Measurements from ENCODE around the gene GPSM1. TPM values are rescaled to one million over a fixed set of nuclear protein-coding genes. Genes with fewer than 3 reads are reported as not detected.

GPSM1 gene
- total RNA-seq, 4 donors from 2014 or later: 28.8 to 95.1 (median 38.1) TPM

GRCh38 chr9:136371533-136371880 lies 44.2 kb downstream of the GPSM1 start:
- H3K27me3 ChIP-seq: no peaks in the 10 kb centered on the region
- H3K9me3 ChIP-seq: no peaks in the 10 kb centered on the region
- no peak for DNase-seq (ENCODE audit: low spot score in 2 of 2)
- WGBS, 2 donors: 79 to 93% methylated on average over 6 to 10 of the region's 13 CpGs
- TF ChIP-seq EP300 (IDR thresholded peaks at IDR 0.05) (no peak), CTCF (IDR thresholded peaks at IDR 0.05) (no peak), POLR2A (IDR thresholded peaks at IDR 0.05) (no peak)
- H3K27ac ChIP-seq: no peak overlapping the region
- peaks cover 0 to 30% (median 0%) of the 10 kb centered on the region in 3 donors for H3K36me3 ChIP-seq
- H3K4me1 ChIP-seq: peaks cover 0 to 21% (median 9%) of the 10 kb centered on the region in 4 donors
- no peak overlapping the region for H3K4me3 ChIP-seq

- H3K9me3 ChIP-seq: no peaks in the 10 kb centered on the region
- no peak overlapping the region for H3K27ac ChIP-seq
- H3K36me3 ChIP-seq: peaks cover 0 to 30% (median 0%) of the 10 kb centered on the region in 3 donors
- H3K27me3 ChIP-seq: no peaks in the 10 kb centered on the region
- peaks cover 0 to 26% (median 9%) of the 10 kb centered on the region in 4 donors for H3K4me1 ChIP-seq
- no peak overlapping the region for H3K4me3 ChIP-seq
- TF ChIP-seq EP300 (IDR thresholded peaks at IDR 0.05) (no peak), CTCF (IDR thresholded peaks at IDR 0.05) (no peak), POLR2A (IDR thresholded peaks at IDR 0.05) (no peak)
- DNase-seq (ENCODE audit: low spot score in 2 of 2): no peak
- WGBS, 2 donors: 85% methylated on average over 19 to 21 of the region's 21 CpGs
These were observed 44.7 kb downstream of the GPSM1 start for GRCh38 chr9:136372006-136372405.

- TF ChIP-seq POLR2A (IDR thresholded peaks at IDR 0.05): no peak
- TF ChIP-seq CTCF (IDR thresholded peaks at IDR 0.05): peak in 1 of 5 experiments; percentile 46
- no peaks in the 10 kb centered on the region for H3K27me3 ChIP-seq
- peak overlapping the region in 3 of 4 donors; percentile 5 to 42 (median 5) for H3K4me3 ChIP-seq
- WGBS, 2 donors: 5 to 7% methylated on average over 16 to 19 of the region's 21 CpGs
- no peaks in the 10 kb centered on the region for H3K9me3 ChIP-seq
- DNase-seq (ENCODE audit: low spot score in 2 of 2): peak; percentile 51 to 53
- H3K27ac ChIP-seq: peak overlapping the region in 2 of 4 donors; percentile 4 to 24
- H3K4me1 ChIP-seq: peaks cover 0 to 29% (median 9%) of the 10 kb centered on the region in 4 donors
- H3K36me3 ChIP-seq: peaks cover 0 to 35% (median 0%) of the 10 kb centered on the region in 3 donors
These were observed 45.4 kb downstream of the GPSM1 start for GRCh38 chr9:136372561-136373299.

GRCh38 chr9:136373300-136374182 lies 46.2 kb downstream of the GPSM1 start, which contains the start of gene CARD9:
TSS of gene CARD9 (minus strand) at chr9:136373669. CDS start at chr9:136372078, 1,591 bp downstream.
- H3K36me3 ChIP-seq: peaks cover 0 to 44% (median 0%) of the 10 kb centered on the region in 3 donors
- DNase-seq (ENCODE audit: low spot score in 2 of 2): no peak
- H3K27ac ChIP-seq: peak within 1 kb of the TSS in 2 of 4 donors; percentile 4 to 24
- TF ChIP-seq EP300 (IDR thresholded peaks at IDR 0.05) (no peak), POLR2A (IDR thresholded peaks at IDR 0.05) (no peak), CTCF (IDR thresholded peaks at IDR 0.05) (no peak)
- H3K27me3 ChIP-seq: no peaks in the 10 kb centered on the region
- H3K4me3 ChIP-seq: peak within 1 kb of the TSS in 3 of 4 donors; percentile 5 to 42 (median 5)
- no peaks in the 10 kb centered on the region for H3K9me3 ChIP-seq
- H3K4me1 ChIP-seq: peaks cover 0 to 29% (median 9%) of the 10 kb centered on the region in 4 donors
- 47 to 70% methylated on average over 18 to 20 of the region's 27 CpGs for WGBS, 2 donors

All from tibial nerve (tissue), 4 donors.